ENCODE data around the gene GRIPAP1.
"Not testable (repeated sequence)": the region's sequence is repeated elsewhere in the genome, so short reads cannot be mapped to it uniquely, and the experiment has no call there.

The GRIPAP1 gene

DNA sequence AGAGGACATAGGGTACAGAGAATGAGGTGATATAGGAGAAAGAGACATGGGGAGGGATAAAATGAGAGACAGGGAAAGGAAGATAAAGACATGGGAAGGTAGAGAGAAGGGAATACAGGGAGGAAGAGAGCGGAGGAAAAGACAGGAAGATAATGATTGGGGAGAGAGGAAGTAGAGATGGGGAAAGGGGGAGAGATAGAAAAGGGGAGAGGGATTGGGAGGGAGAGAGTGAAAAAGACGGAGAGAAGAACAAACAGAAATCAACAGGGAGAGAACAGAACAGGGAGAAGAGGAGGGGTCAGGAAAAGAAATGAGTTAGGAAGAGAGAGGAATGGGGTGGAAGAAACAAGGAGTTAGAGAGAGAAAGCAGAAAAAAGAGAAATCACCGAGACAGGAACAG lies 4.6 kb downstream of the GRIPAP1 start:
- DNase-seq = no peak

GRCh38 chrX:48996969-48997368 lies 5.1 kb downstream of the GRIPAP1 start:
- no peak for DNase-seq

GRCh38 chrX:48992341-48992740 lies 9.7 kb downstream of the GRIPAP1 start:
- DNase-seq = no peak

DNA sequence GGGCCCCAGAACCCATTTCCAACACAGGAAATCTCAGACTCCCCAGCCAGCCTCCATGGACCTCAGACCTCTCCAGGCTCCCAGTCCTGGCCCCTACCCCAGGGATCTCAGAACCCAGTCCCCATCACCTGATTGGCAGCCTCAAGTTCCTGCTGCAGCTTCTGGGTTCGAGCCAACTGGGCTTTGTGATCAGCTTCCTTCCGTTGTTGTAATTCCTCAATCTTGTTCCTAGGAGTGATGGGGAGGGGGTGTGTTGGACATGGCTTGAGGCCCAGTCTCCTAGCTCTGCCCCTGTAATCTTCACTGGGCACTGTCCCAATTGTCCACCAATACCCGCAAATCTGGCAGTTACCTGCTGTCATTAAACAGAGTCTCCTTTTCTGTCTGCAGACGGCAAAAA lies 12.6 kb downstream of the GRIPAP1 start:
- no peak for DNase-seq

DNA sequence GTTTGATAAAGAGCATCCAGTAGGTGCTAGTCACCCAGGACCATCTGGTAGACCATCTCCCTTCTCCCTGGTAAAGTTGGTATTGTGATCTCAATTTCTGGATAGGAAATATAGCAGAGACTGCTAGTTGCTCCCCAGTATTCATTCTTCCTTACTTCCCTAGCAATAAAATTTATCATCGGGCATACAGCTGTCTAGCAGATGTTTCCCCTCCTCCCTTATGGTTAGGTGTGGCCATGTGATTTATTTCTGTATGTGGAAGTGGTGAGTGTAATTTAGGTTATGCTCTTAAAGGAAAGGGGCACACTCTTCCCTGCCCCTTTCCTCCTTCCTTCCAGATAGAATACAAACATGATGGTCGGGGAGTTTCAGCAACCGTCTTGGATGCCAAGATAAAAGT lies 18.2 kb downstream of the GRIPAP1 start:
- no peak for DNase-seq

DNA sequence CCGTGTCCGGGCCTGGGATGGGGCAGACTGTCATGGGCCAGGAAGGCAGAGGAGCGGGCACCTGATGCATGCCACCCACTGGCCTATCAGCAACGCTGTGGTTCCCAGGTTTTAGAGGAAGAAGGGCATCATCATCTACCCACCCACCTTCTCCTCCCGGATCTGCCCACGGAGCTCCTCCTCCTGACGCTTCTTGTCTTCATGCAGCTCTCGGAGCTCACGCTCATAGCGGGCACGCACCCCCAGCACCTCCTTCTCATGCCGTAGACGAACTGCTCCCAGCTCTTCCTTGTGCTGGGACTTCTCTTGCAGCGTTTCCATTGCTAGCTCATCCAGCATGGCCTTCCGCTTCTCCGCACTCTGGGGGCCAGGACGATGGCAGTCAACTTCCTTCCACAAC lies 19.0 kb downstream of the GRIPAP1 start:
- DNase-seq = no peak

GRCh38 chrX:48981178-48981577 lies 20.9 kb downstream of the GRIPAP1 start:
- DNase-seq = no peak

DNA sequence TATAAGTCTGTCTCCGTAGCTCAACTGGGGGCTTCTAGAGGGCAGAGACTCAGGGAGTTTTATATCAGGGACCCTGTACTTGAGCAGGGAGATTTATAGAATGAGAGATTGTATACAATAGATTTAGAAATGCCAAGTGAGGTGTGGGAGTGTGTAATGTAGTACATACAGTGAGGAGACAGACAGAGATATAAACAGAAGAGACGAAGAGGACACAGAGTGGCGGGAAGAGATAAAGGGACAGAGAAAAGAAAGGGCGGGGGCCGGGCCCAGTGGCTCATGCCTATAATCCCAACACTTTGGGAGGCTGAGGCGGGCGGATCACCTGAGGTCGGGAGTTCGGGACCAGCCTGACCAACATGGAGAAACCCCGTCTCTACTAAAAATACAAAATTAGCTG lies 21.7 kb downstream of the GRIPAP1 start:
- not testable (repeated sequence) for DNase-seq

GRCh38 chrX:48978226-48978625 lies 23.8 kb downstream of the GRIPAP1 start:
- no peak for DNase-seq

- DNase-seq = no peak
Measured at GRCh38 chrX:48976086-48976485, 26.0 kb downstream of the GRIPAP1 start.

- no peak for DNase-seq
Measured at GRCh38 chrX:48975541-48975940, 26.5 kb downstream of the GRIPAP1 start.

DNA sequence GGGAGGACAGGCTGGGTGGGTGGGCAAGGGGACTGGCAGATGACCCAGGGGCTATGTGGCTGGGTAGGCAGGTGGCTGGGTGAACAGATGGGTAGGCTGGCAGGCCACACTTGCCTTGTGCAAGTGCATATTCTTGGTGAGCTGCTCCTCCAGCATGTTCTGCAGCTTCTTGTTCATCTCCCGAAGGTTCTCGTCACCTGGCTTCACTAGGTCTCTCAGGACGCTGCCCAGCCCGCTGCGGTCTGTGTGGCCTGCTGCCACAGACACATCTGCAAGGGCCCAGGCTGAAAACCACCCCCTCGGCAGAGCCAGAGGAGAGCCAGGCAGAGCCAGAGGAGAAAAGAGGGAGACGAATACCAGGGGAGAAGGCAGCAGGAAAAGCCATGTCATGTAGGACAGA lies 27.0 kb downstream of the GRIPAP1 start:
- no peak for DNase-seq

- DNase-seq = no peak
Measured at GRCh38 chrX:48974574-48974973, 27.5 kb downstream of the GRIPAP1 start.

DNA sequence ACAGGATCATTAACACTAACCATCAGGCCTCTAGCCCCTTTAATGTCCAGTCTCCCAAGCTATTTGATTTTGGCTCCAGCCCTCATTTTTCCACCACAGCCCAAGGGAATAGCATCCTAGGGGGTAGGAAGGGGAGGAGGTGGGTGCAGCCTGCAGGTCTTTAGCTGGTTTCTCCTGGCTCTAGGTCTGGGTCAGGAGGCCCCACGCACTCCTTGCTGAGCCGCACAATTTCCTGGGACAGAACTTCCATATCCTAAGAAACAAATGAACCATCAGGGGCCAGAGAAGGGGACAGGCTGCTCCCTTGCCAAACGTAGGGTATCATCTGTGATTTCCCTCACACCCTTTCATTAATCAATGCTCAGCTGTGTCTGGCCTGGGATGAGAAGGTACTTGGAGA lies 28.0 kb downstream of the GRIPAP1 start:
- DNase-seq = no peak

DNA sequence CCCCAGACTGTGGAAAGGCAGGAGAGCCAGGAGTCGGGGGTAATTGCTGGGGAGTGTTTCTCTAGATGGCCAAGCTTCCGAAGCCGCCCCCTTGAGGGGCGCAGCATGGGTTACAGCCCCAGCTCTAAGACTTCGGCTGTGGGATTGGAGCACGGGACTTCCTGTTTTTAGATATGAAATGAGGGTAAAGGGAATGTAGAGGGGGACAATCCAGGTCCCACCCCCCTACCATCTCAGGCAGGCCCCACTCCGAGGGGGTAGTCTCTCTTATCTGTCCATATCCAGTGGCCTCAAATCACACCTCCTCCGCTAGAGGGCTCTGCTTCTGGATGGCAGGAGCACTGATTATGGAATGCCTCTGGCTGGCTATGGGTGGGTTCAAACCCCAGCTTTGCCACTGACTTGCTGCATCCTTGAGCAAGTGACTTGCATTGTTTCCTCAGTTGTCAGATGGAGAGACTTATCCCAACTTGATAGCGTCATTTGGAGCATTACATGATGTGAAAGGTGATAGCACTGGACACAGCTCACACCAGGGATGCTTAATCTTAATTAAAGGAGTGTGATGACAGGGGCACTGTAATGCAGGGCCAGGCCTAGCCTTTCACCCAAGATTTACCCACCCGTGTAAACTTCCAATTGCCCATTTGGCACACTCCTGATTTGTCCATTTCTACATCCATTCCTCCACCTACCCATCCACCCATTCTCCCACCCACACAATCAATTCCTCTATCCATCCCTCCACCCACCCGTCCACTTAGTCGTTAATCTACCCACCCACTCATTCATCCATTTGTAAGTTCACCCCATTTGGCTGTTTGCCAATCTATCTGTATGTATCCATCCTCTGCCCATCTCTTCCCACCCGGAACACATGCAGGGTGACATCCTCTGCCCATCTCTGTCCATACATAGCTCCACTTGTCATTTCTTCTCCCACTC lies 29.6 kb downstream of the GRIPAP1 start:
- DNase-seq = no peak

- DNase-seq = no peak
Measured at GRCh38 chrX:48971249-48972219, 30.5 kb downstream of the GRIPAP1 start, which contains the start of gene KCND1. Gene KCND1, minus strand, starts transcription at chrX:48971844. Its CDS starts 1,573 bp downstream, at chrX:48970271.

DNA sequence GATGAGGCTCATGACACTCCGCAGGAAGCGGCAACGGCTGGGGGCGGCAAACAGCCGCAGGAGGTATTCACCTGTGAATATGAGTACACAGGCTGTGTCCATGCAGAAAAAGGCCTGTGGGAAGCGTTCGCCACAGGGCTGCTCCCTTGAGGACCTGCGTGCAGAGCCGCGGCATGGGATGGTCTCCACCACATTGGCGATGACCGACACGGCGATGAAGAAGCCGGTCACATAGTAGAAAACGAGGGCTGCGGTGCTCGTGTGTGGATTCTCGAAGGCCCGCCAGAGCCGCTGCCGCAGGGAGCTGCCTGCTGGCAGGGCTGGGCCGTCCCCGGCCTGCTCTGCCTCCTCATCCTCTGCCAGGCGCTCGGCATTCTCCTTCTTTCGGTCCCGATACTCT lies 32.6 kb downstream of the GRIPAP1 start:
- no peak for DNase-seq

- DNase-seq = no peak
Measured at GRCh38 chrX:48968377-48968776, 33.7 kb downstream of the GRIPAP1 start.

DNA sequence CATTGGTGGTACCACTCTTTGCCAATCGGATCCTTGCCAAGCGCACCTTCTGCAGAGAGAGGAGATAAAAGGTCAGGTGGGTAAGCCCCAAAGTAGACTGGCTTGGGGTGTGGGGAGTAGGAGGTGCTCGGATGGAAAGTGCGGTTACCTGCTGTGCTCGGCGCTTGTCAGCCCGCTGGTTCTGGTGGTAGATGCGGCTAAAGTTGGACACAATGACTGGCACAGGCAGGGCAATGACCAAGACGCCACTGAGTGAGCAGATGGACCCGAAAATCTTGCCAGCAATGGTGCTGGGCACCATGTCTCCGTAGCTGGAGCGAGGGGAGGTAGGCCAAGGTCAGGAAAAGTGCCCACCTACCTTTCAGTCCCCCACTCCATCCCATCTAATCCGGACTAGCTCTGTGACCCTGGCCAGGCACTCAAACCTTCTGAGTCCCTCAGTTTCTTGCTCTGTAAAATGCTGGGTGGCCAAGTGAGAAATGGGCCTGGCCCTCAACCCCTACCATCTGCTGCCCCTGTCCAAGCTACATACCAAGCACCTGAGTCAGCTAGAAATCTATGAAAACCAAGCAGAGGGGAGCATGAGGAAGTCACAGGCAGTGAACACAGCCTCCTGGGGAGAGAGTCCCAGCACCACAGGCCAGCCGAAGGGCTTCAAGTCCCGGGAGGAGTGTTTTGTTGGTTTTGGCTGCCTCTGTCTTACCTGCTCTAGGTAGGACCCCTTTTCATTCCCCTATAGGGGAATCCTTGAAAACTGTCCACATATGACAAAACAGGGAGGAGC lies 35.1 kb downstream of the GRIPAP1 start:
- no peak for DNase-seq

GRCh38 chrX:48965959-48966358 lies 36.1 kb downstream of the GRIPAP1 start:
- DNase-seq = no peak

DNA sequence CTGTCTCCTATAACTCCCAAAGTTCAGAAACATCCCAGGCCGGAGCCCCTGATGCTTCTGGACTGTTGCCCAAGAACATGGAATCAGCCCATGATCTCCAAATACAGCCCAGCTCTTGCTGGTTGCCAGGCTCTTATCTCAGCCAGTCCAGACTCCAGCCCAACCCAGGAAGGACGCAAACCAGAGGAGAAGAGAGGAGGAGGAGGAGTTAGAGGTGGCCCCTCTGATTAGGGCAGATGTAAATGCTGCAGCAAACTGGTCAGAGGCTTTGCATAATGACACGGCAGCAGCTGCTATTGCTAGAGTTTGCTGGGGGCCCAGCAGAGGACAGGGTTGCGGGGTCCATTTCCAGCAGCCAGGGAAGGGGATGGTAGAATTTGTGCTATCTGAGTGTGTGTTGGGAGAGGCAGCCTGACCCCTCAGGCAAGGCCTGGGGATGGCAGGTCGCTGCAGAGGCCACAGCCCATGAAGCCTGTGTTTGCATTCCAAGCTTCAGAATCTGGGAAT lies 40.4 kb downstream of the GRIPAP1 start:
- DNase-seq = no peak

- no peak for DNase-seq
Measured at GRCh38 chrX:48960291-48960690, 41.8 kb downstream of the GRIPAP1 start.

All from NCI-H2171 (cell line).